ENCODE measurements around the gene PSAPL1. TPM values are rescaled to one million over a fixed set of nuclear protein-coding genes. Genes with fewer than 3 reads are reported as not detected.

PSAPL1 gene
- total RNA-seq, 4 donors from 2014 or later, result 16.4 to 268 (median 137) TPM

DNA sequence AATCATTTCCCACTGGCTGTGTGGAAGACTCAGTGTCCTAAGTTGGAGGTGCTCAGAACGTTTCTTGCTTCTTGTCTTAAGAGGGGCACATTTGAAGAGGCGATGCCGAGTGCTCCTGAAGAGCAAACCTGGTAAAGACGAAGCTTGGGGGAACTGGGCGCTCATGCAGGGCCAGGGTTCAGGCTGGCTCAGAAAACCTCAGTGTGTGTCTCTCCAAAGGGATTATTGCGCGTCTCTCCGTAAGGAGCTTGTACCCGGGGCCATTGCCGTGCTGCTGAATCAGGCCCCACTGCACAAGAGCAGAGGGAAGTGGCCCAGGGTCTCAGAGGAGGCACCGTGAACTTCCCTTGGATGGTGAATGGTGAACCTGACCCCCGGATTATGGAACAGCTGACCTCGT lies 44.4 kb downstream of the PSAPL1 start:
- TF ChIP-seq POLR2AphosphoS5 (IDR thresholded peaks at IDR 0.05), result no peak
- TF ChIP-seq, protein P1, sequence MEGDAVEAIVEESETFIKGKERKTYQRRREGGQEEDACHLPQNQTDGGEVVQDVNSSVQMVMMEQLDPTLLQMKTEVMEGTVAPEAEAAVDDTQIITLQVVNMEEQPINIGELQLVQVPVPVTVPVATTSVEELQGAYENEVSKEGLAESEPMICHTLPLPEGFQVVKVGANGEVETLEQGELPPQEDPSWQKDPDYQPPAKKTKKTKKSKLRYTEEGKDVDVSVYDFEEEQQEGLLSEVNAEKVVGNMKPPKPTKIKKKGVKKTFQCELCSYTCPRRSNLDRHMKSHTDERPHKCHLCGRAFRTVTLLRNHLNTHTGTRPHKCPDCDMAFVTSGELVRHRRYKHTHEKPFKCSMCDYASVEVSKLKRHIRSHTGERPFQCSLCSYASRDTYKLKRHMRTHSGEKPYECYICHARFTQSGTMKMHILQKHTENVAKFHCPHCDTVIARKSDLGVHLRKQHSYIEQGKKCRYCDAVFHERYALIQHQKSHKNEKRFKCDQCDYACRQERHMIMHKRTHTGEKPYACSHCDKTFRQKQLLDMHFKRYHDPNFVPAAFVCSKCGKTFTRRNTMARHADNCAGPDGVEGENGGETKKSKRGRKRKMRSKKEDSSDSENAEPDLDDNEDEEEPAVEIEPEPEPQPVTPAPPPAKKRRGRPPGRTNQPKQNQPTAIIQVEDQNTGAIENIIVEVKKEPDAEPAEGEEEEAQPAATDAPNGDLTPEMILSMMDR (IDR thresholded peaks at IDR 0.05), result no peak
- H3K4me3 ChIP-seq, result no peak overlapping the region
- no peak for DNase-seq (ENCODE audit: low spot score in 2 of 2)
- WGBS, result 85% methylated on average over 13 of the region's 13 CpGs
- H3K9me3 ChIP-seq, result no peaks in the 10 kb centered on the region
- H3K27me3 ChIP-seq, result peaks cover 10% of the 10 kb centered on the region
- H3K27ac ChIP-seq, result no peak overlapping the region
- H3K36me3 ChIP-seq, result no peaks in the 10 kb centered on the region
- no peaks in the 10 kb centered on the region for H3K4me1 ChIP-seq

DNA sequence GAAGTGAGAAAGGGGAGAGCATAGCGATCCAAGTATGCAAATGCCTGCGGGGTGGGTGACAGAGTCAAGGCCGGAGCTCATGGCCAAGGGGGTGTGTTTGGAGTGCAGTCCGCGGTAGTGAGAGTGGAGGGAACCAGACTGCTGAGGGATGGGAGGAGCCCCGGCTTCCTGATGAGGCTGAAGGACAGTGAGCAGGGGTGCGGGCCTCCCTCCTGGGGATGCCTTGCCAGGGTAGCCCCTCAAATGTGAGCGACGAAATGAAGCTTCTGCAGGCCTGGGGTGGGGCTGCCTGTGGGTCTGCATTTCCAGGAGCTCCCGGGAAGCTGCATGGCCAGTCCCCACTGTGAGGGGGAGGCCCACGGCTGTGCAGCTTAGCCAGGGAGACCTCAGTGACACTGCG lies 45.0 kb downstream of the PSAPL1 start:
- Histone ChIP-seq H3K4me3 (no peak overlapping the region), H3K36me3 (no peaks in the 10 kb centered on the region), H3K4me1 (no peaks in the 10 kb centered on the region), H3K9me3 (no peaks in the 10 kb centered on the region), H3K27me3 (peaks cover 6% of the 10 kb centered on the region), H3K27ac (no peak overlapping the region)
- 66% methylated on average over 11 of the region's 12 CpGs for WGBS
- TF ChIP-seq POLR2AphosphoS5 (IDR thresholded peaks at IDR 0.05), result no peak
- TF ChIP-seq, protein P1 (IDR thresholded peaks at IDR 0.05), result no peak
- TF ChIP-seq POLR2A (IDR thresholded peaks at IDR 0.05), result no peak
- TF ChIP-seq EP300 (IDR thresholded peaks at IDR 0.05), result no peak
- peak; percentile 47 to 74 for DNase-seq (ENCODE audit: low spot score in 2 of 2)

GRCh38 chr4:7389101-7389701 lies 45.5 kb downstream of the PSAPL1 start:
- TF ChIP-seq POLR2AphosphoS5 (IDR thresholded peaks at IDR 0.05) (no peak), POLR2A (IDR thresholded peaks at IDR 0.05) (no peak), EP300 (IDR thresholded peaks at IDR 0.05) (no peak)
- TF ChIP-seq, protein P1 (IDR thresholded peaks at IDR 0.05), result no peak
- peak in 1 of 2 donors; percentile 69 for DNase-seq (ENCODE audit: low spot score in 2 of 2)
- Histone ChIP-seq H3K4me3 (no peak overlapping the region), H3K9me3 (no peaks in the 10 kb centered on the region), H3K4me1 (no peaks in the 10 kb centered on the region), H3K36me3 (no peaks in the 10 kb centered on the region), H3K27ac (no peak overlapping the region), H3K27me3 (peaks cover under 1% of the 10 kb centered on the region)
- WGBS, result 88% methylated on average over 8 of the region's 15 CpGs

DNA sequence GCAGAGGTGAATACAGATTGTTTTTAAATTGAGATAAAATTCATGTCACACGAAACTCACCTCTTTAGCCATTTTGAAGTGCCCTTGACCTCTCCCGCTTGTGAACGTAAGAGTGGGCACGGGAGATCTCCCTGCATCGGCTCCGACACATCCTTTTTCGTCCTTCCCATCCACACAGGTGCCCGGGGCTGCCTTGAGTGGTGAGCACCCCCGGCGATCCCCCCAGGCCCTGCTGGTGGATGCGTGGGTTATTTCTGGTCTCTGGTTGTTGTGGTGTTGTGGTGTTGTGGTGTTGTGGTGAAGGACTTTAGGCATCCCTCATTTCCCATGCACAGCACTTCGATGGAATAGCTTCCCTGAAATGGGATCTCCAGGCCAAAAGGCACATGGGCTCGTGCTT lies 46.1 kb downstream of the PSAPL1 start:
- 94% methylated on average over 13 of the region's 13 CpGs for WGBS
- Histone ChIP-seq H3K27me3 (no peaks in the 10 kb centered on the region), H3K4me1 (no peaks in the 10 kb centered on the region), H3K27ac (no peak overlapping the region), H3K4me3 (no peak overlapping the region), H3K36me3 (no peaks in the 10 kb centered on the region), H3K9me3 (no peaks in the 10 kb centered on the region)
- no peak for TF ChIP-seq POLR2A (IDR thresholded peaks at IDR 0.05)
- no peak for TF ChIP-seq EP300 (IDR thresholded peaks at IDR 0.05)
- TF ChIP-seq POLR2AphosphoS5 (IDR thresholded peaks at IDR 0.05), result no peak
- TF ChIP-seq, protein P1 (IDR thresholded peaks at IDR 0.05), result no peak
- DNase-seq (ENCODE audit: low spot score in 2 of 2), result peak in 1 of 2 donors; percentile 69

DNA sequence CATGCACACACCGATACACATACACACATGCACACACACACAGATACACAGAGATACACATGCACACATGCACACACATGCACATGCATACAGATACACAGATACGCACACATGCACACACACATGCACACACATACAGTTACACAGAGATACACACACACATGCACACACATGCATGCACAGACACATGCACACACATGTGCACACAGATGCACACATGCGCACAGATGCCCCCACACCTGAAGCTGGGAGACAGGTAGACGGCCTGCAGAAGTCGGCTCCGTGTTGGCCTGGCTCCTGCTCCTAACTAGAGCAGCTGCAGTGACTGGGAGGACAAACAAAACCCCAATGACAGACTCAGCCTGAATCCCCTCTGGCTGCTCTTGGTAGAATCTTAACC lies 46.8 kb downstream of the PSAPL1 start:
- DNase-seq (ENCODE audit: low spot score in 2 of 2), result peak in 1 of 2 donors; percentile 37
- Histone ChIP-seq H3K4me3 (no peak overlapping the region), H3K4me1 (no peaks in the 10 kb centered on the region), H3K27me3 (no peaks in the 10 kb centered on the region), H3K27ac (no peak overlapping the region), H3K9me3 (no peaks in the 10 kb centered on the region), H3K36me3 (no peaks in the 10 kb centered on the region)
- TF ChIP-seq POLR2A (IDR thresholded peaks at IDR 0.05) (no peak), POLR2AphosphoS5 (IDR thresholded peaks at IDR 0.05) (no peak), EP300 (IDR thresholded peaks at IDR 0.05) (no peak)
- TF ChIP-seq, protein P1 (IDR thresholded peaks at IDR 0.05), result no peak
- 64% methylated on average over 3 of the region's 6 CpGs for WGBS
